ENCODE results near the gene HYAL1. TPM values are rescaled to one million over a fixed set of nuclear protein-coding genes. Genes with fewer than 3 reads are reported as not detected.

HYAL1 gene
- total RNA-seq, 1 donor from 2014 or later = 0.47 TPM

DNA sequence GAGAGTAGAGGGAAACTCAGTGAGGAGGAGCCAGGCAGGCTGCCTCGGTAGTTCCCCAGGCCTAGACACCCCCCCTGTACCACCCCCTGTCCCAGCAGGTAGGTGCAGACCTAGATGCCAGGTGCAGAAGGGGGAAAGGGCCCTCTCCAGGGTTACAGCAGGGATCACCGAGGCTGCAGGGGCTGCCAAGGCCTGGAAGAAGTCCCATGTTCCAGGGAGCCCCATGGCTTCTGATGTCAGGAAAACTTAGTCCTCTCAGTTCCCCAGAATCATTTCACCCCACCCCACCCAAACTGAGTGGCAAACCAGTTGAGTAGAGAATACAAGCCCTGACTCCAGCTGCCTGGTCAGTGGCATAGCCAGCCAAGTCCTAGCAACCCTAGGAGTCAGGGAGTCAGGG is 41.9 kb downstream of the HYAL1 start:
- H3K9me3 Mint-ChIP-seq = no peaks in the 10 kb centered on the region
- H3K4me3 Mint-ChIP-seq = no peak overlapping the region
- H3K36me3 Mint-ChIP-seq (ENCODE audit: low read depth) = peaks cover 25% of the 10 kb centered on the region
- peaks cover 7% of the 10 kb centered on the region for H3K4me1 Mint-ChIP-seq
- intact Hi-C loops (cut with micrococcal nuclease) = no loop called here
- DNase-seq (no peak), ATAC-seq (ENCODE audit: low read depth) (no peak)
- peaks cover 3% of the 10 kb centered on the region for H3K27me3 Mint-ChIP-seq
- ChIA-PET POLR2A (interaction anchor here (0.5 to 2.0 kb wide), 2 partner anchors 26 to 783 kb away, joined by 10 to 13 read pairs; partner anchors contain the start of gene GNAI2), CTCF (interaction anchor here (1.5 to 4.4 kb wide), 2 partner anchors 13 to 281 kb away, joined by 4 to 34 read pairs; no protein-coding TSS in a partner anchor)
- TF ChIP-seq, protein P1, sequence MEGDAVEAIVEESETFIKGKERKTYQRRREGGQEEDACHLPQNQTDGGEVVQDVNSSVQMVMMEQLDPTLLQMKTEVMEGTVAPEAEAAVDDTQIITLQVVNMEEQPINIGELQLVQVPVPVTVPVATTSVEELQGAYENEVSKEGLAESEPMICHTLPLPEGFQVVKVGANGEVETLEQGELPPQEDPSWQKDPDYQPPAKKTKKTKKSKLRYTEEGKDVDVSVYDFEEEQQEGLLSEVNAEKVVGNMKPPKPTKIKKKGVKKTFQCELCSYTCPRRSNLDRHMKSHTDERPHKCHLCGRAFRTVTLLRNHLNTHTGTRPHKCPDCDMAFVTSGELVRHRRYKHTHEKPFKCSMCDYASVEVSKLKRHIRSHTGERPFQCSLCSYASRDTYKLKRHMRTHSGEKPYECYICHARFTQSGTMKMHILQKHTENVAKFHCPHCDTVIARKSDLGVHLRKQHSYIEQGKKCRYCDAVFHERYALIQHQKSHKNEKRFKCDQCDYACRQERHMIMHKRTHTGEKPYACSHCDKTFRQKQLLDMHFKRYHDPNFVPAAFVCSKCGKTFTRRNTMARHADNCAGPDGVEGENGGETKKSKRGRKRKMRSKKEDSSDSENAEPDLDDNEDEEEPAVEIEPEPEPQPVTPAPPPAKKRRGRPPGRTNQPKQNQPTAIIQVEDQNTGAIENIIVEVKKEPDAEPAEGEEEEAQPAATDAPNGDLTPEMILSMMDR (IDR thresholded peaks at IDR 0.05) = no peak
- H3K27ac Mint-ChIP-seq = no peak overlapping the region

DNA sequence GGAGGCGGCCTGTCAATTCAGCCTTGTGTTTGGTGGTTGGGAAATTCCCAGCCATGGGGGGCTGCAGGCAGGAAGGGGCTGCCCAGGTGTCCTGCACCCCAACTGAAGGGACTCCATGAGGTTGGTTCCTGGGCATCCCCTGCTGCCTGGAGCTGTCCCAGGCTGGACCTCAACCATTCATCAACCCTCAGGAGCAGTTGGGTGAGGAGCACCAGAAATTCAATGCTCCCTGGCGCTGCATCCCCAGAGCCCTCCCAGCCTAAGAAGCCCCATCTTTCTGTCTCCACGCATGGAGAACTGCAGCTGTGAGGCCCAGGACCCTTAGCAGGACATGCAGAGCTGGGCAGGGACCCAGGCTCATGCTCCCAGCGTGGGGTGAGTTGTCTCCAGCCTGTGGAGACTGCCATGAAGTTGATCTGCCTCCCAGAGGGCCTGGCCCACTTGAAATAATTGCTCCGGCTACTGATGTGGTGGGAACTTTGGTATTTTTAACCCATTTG is 42.4 kb downstream of the HYAL1 start:
- peaks cover 3% of the 10 kb centered on the region for H3K27me3 Mint-ChIP-seq
- ATAC-seq (ENCODE audit: low read depth) = no peak
- intact Hi-C loops (cut with micrococcal nuclease) = loop anchor here (1.0 kb wide), 6 partner anchors 12 to 67 kb away; partner anchors contain the start of gene IFRD2
- peak overlapping the region; percentile 73 for H3K4me3 Mint-ChIP-seq
- TF ChIP-seq, protein P1 (IDR thresholded peaks at IDR 0.05) = no peak
- H3K27ac Mint-ChIP-seq = no peak overlapping the region
- peaks cover 7% of the 10 kb centered on the region for H3K4me1 Mint-ChIP-seq
- H3K9me3 Mint-ChIP-seq = no peaks in the 10 kb centered on the region
- DNase-seq = no peak
- peaks cover 31% of the 10 kb centered on the region for H3K36me3 Mint-ChIP-seq (ENCODE audit: low read depth)
- CTCF ChIA-PET = interaction anchor here (1.5 to 4.4 kb wide), 2 partner anchors 13 to 281 kb away, joined by 4 to 34 read pairs; no protein-coding TSS in a partner anchor
- POLR2A ChIA-PET = interaction anchor here (0.5 to 2.0 kb wide), 2 partner anchors 25 to 783 kb away, joined by 10 to 13 read pairs; partner anchors contain the start of gene GNAI2

DNA sequence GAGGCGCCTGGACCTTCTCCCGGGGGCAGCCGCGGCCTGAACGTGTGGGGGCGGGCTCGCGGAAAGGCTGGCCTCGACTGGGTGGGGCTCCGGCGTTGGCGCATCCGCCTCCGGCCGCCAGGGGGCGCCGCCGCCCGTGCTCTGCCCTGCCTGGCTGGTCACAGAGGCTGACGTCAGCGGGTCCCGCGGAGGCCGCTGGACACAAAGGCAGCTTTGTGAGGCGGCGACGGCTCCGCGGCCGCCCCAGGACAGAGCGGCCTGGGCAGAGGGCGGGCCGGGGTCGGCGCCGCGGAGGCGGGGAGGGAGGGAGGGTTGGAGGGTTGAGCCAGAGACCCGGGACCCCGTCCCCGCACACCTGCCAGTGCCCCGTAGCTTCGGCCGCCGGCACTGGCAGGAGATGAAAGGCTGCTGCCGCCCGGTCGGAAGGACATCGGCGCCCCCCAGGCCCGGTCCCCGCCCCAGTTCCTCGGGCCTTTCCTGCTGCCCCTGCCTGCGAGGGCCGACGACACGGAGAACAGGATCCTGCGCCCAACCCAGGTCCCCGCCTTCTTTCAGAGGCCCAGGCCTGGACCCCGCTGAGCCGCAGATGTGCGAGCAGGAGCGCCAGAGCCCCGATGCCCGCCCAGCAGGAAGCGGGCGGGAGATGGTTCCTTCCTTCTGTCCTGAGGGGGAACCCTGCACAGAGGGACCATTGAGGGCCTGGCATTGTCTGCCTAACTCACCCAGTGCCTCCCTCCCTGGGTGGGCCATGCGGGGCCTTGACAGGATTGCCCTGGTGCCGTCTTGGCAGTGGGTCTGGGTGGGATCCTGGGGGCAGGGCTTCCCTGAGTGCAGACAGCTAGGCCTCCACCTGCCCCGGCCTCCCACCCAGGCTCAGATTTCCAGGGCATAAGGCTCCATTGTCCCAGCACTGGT is 43.1 kb downstream of the HYAL1 start:
- Mint-ChIP-seq H3K9me3 (no peaks in the 10 kb centered on the region), H3K27me3 (no peaks in the 10 kb centered on the region), H3K36me3 (ENCODE audit: low read depth) (peaks cover 34% of the 10 kb centered on the region), H3K4me3 (peak overlapping the region; percentile 73), H3K27ac (peak overlapping the region; percentile 50), H3K4me1 (peaks cover 7% of the 10 kb centered on the region)
- CTCF ChIA-PET = interaction anchor here (0.6 to 4.4 kb wide), 8 partner anchors 12 to 282 kb away, joined by 3 to 34 read pairs (median 4); partner anchors contain the start of genes HYAL3 and NAA80
- TF ChIP-seq, protein P1 (IDR thresholded peaks at IDR 0.05) = no peak
- DNase-seq = peak; percentile 91
- intact Hi-C loops (cut with micrococcal nuclease) = loop anchor here (1.0 kb wide), 6 partner anchors 13 to 66 kb away; partner anchors contain the start of gene IFRD2
- ATAC-seq (ENCODE audit: low read depth) = peak; percentile 93
- POLR2A ChIA-PET = interaction anchor here (0.6 to 2.0 kb wide), 6 partner anchors 14 to 1585 kb away, joined by 3 to 12 read pairs (median 4); partner anchors contain the start of genes GNAI2 and IFRD2

DNA sequence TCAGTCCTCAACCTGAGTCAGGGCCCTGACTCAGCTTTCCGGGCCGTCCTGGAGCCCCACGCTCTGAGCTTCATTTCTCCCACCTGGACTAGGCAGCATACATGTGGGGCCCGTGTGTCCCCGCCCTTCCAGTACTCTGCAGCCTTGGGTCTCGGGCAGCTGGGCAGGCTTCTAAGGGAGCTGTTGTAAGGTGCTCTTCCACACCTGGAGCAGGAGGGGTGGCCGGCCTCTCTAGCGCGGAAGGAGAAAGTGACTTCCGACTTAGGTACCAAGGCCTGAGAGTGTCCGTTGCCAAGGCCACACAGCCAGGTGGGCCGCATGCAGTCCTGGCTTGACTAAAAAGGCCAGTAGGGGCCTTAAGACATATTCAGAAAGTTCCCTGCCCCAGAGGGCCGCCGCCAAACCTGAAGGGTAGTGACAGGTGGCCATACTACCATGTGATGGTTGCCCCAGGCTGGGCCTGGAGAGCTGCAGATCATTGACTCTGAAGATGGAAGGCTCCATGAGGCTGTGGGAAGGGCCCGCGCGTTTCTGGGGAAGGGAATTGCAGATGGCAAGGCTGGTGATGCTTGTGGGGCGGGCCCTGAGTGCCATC is 43.8 kb downstream of the HYAL1 start:
- Mint-ChIP-seq H3K9me3 (no peaks in the 10 kb centered on the region), H3K4me1 (peaks cover 7% of the 10 kb centered on the region), H3K36me3 (ENCODE audit: low read depth) (peaks cover 42% of the 10 kb centered on the region), H3K27ac (peak overlapping the region; percentile 50), H3K4me3 (peak overlapping the region; percentile 67), H3K27me3 (no peaks in the 10 kb centered on the region)
- intact Hi-C loops (cut with micrococcal nuclease) = loop anchor here (1.0 kb wide), 6 partner anchors 13 to 65 kb away; partner anchors contain the start of gene IFRD2
- ChIA-PET POLR2A (interaction anchor here (0.6 to 2.0 kb wide), 8 partner anchors 13 to 1584 kb away, joined by 3 to 12 read pairs (median 4); partner anchors contain the start of genes GNAI2 and IFRD2), CTCF (interaction anchor here (0.6 to 4.4 kb wide), 7 partner anchors 11 to 77 kb away, joined by 3 to 34 read pairs (median 5); no protein-coding TSS in a partner anchor)
- DNase-seq (no peak), ATAC-seq (ENCODE audit: low read depth) (no peak)
- TF ChIP-seq, protein P1 (IDR thresholded peaks at IDR 0.05) = no peak
